ENCODE data around the gene TFPI2.
"Not testable (repeated sequence)": the region's sequence is repeated elsewhere in the genome, so short reads cannot be mapped to it uniquely, and the experiment has no call there.

The TFPI2 gene

GRCh38 chr7:93914581-93915066 is 24.1 kb upstream of the TFPI2 start:
- H2AFZ ChIP-seq: no peak overlapping the region
- H3K36me3 ChIP-seq (ENCODE audit: control insufficient read depth, insufficient read depth, low read length): no peaks in the 10 kb centered on the region
- H3K4me2 ChIP-seq (ENCODE audit: low read length): no peak overlapping the region
- no peak overlapping the region for H3K4me3 ChIP-seq (ENCODE audit: low read depth, low read length)
- no peaks in the 10 kb centered on the region for H3K9me3 ChIP-seq (ENCODE audit: control insufficient read depth, low read length)
- H3K4me1 ChIP-seq: no peaks in the 10 kb centered on the region
- no peaks in the 10 kb centered on the region for H3K79me2 ChIP-seq
- TF ChIP-seq, protein P1, sequence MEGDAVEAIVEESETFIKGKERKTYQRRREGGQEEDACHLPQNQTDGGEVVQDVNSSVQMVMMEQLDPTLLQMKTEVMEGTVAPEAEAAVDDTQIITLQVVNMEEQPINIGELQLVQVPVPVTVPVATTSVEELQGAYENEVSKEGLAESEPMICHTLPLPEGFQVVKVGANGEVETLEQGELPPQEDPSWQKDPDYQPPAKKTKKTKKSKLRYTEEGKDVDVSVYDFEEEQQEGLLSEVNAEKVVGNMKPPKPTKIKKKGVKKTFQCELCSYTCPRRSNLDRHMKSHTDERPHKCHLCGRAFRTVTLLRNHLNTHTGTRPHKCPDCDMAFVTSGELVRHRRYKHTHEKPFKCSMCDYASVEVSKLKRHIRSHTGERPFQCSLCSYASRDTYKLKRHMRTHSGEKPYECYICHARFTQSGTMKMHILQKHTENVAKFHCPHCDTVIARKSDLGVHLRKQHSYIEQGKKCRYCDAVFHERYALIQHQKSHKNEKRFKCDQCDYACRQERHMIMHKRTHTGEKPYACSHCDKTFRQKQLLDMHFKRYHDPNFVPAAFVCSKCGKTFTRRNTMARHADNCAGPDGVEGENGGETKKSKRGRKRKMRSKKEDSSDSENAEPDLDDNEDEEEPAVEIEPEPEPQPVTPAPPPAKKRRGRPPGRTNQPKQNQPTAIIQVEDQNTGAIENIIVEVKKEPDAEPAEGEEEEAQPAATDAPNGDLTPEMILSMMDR (IDR thresholded peaks at IDR 0.05): no peak
- H3K9ac ChIP-seq: no peak overlapping the region
- H3K27me3 ChIP-seq (ENCODE audit: control insufficient read depth, insufficient read depth, low read length): no peaks in the 10 kb centered on the region
- H3K27ac ChIP-seq: no peak overlapping the region

DNA sequence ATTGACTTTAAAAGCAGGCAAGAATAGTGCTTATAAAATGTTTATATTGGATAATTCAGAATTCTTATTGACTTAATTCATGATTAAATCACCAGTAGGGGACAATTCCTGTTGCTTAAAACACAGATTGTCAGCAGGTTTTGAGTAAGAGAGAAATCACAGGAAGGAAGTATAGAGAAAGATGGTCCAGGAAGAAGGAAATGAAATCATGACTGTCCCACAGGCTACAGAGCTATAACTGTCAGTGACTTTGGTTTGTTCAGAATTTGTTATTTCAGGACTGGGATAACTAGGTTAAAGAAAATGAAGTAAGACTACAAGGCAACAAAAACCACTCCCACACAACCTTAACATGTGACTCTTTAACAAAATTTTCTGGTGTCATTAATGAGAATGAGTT is 22.6 kb upstream of the TFPI2 start:
- TF ChIP-seq, protein P1 (IDR thresholded peaks at IDR 0.05): no peak
- Histone ChIP-seq H3K27me3 (ENCODE audit: control insufficient read depth, insufficient read depth, low read length) (no peaks in the 10 kb centered on the region), H3K9ac (no peak overlapping the region), H3K4me1 (no peaks in the 10 kb centered on the region), H2AFZ (no peak overlapping the region), H3K27ac (no peak overlapping the region), H3K79me2 (no peaks in the 10 kb centered on the region), H3K36me3 (ENCODE audit: control insufficient read depth, insufficient read depth, low read length) (no peaks in the 10 kb centered on the region), H3K9me3 (ENCODE audit: control insufficient read depth, low read length) (no peaks in the 10 kb centered on the region), H3K4me3 (ENCODE audit: low read depth, low read length) (no peak overlapping the region), H3K4me2 (ENCODE audit: low read length) (no peak overlapping the region)

DNA sequence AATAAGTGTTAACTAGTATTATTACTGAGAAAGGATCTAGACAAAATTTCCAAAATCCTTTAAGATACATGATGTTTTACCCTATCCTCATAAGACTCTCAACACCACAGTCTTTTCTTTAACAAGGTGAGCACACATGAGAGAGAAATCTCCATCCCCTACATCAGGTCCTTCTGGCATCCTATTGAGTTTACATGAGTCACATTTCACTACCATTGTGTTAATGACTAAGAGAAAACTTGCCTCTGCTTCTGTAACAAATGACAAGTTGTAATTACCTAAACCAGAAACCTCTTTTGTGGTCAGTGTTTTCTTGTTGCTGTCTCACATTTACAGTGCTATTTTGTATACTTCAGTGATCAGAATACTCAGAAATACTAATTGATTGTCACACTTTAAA is 21.1 kb upstream of the TFPI2 start:
- H3K27ac ChIP-seq; H3K4me3 ChIP-seq (ENCODE audit: low read depth, low read length); H3K4me1 ChIP-seq; H3K9ac ChIP-seq; H3K4me2 ChIP-seq (ENCODE audit: low read length); H3K79me2 ChIP-seq; H3K9me3 ChIP-seq (ENCODE audit: control insufficient read depth, low read length); H2AFZ ChIP-seq; H3K36me3 ChIP-seq (ENCODE audit: control insufficient read depth, insufficient read depth, low read length); H3K27me3 ChIP-seq (ENCODE audit: control insufficient read depth, insufficient read depth, low read length): not testable (repeated sequence)

DNA sequence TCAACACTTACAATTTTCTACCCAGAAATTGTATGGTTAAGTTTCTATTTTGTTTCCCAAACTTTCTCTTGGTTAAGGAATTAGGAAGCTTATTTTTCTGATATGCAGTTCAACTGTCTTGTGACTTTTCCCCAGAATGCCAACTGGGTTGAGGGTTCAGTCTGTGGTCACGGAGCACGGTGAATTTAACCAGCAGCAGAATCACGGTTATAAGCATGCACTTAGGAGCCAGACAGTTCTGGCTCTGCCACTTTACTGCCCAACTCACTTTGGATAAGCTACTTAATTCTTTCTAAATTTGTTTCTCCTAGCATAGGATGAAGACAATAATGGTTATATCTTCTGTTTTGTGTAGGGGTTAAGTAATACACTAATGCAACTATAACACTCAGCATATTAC is 20.7 kb upstream of the TFPI2 start:
- not testable (repeated sequence) for H3K27me3 ChIP-seq (ENCODE audit: control insufficient read depth, insufficient read depth, low read length); H3K27ac ChIP-seq; H3K4me1 ChIP-seq; H3K79me2 ChIP-seq; H3K4me2 ChIP-seq (ENCODE audit: low read length); H3K36me3 ChIP-seq (ENCODE audit: control insufficient read depth, insufficient read depth, low read length); H3K9me3 ChIP-seq (ENCODE audit: control insufficient read depth, low read length); H2AFZ ChIP-seq; H3K4me3 ChIP-seq (ENCODE audit: low read depth, low read length); H3K9ac ChIP-seq

- Histone ChIP-seq H3K79me2 (no peaks in the 10 kb centered on the region), H3K9me3 (ENCODE audit: control insufficient read depth, low read length) (no peaks in the 10 kb centered on the region), H3K27ac (no peak overlapping the region), H3K36me3 (ENCODE audit: control insufficient read depth, insufficient read depth, low read length) (no peaks in the 10 kb centered on the region), H3K4me2 (ENCODE audit: low read length) (no peak overlapping the region), H3K4me3 (ENCODE audit: low read depth, low read length) (no peak overlapping the region), H3K9ac (no peak overlapping the region), H2AFZ (no peak overlapping the region), H3K4me1 (no peaks in the 10 kb centered on the region), H3K27me3 (ENCODE audit: control insufficient read depth, insufficient read depth, low read length) (no peaks in the 10 kb centered on the region)
- TF ChIP-seq, protein P1 (IDR thresholded peaks at IDR 0.05): no peak
Observed at GRCh38 chr7:93910076-93910994, 19.8 kb upstream of the TFPI2 start.
